Measurements from ENCODE around the gene COX6B2.
"Not testable (repeated sequence)": the region's sequence is repeated elsewhere in the genome, so short reads cannot be mapped to it uniquely, and the experiment has no call there.

COX6B2 gene, protein sequence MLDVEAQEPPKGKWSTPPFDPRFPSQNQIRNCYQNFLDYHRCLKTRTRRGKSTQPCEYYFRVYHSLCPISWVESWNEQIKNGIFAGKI

DNA sequence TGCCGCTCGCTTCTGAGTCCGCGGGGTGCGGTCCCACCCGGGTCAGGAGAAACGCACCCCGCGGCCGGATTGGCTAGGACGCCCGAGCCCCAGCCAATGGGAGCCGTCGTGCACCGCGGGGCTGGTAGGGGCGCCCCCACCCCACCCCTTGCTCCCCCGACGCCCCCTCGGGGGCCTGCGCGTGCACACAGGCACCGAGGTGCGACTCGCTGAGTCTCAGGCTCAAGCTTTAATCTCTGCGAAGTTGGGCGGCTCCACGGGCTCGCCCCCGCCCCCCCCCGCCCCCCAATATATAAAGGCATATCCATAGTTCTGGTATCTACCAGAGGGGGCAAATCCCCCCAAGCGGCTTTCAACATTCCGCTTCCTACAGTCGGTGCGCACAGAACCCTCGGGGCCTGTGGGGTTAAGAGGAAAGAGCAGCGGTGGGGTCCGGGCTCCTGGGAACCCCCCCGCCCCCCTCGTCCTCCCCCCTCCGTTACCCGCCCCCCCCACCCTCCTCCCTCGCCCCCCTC lies at the start of gene COX6B2:
TSS of gene COX6B2 (minus strand) at position 22 of the 515 bp plus-strand sequence. CDS start 198 bp downstream, outside the sequence.
- DNase-seq (ENCODE audit: low spot score), result no peak

GRCh38 chr19:55402509-55402908 lies 48.0 kb upstream of the COX6B2 start:
- no peak for DNase-seq (ENCODE audit: low spot score)

- not testable (repeated sequence) for DNase-seq (ENCODE audit: low spot score)
Observed at GRCh38 chr19:55401390-55401789, 46.9 kb upstream of the COX6B2 start.

DNA sequence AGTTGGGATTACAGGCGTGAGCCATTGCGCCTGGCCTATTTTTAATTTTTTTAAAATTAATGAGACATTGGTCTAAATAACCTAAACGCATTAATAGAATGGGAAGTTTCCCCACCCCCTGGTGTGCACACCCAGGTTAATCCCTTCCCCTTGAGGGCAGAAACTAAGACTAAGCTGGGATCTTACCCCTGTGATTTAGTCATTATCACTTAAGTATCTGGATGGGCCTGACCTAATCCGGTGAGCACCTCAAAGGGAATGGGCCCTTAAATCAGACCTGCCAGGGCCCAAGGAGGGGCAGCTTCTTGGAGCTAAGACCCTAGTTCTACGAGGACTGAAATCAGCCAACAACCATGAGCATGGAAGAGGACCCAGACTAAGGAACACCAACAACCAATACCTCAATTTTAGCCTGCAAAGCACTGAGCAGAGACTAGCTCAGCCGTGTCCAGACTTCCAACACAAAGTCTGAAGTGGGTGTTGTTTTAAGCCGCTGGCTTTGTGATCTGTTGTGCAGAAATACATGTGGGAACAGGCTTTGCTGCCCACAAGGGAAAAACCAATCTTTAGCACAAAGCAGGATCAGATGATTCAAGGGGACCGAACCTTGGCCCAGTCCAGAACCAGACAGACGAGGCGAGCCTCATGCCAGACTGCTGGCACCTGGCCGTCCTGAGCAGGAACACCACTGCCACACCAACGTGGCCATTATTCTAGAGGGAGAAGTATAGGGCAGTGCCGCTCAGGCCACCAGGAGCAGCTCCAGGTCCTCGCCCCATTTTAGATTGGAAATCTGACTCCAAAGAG lies 46.0 kb upstream of the COX6B2 start:
- DNase-seq (ENCODE audit: low spot score), result no peak

DNA sequence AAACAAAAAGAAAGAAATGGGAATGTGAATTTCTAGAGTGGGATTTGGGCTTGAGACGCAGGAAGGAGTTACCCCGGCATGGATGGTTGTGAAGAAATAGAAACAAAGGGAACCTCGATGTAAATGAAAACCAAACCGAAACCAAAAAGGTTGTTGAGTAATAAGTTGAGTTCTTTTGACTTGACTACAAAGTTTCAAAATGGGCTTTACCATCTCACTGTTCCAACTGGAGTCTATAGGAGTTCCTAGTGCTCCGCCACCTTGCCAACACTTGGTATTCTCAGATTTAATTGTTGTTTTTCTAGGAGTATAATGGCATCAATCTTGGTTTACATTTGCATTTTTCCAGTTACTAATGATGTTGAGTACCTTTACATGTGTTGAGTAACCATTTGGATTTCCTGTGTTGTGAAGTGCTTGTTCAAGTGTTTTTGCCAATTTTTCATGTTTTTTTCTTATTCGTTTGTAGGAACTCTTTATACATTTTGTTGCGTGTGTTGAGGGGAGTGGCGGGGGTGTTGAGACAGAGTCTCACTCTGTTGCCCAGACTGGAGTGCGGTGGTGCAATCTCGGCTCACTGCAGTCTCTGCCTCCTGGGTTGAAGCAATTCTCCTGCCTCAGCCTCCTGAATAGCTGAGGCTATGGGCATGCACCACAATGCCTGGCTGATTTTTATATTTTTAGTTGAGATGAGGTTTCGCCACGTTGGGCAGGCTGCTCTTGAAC lies 43.8 kb upstream of the COX6B2 start:
- no peak for DNase-seq (ENCODE audit: low spot score)

DNA sequence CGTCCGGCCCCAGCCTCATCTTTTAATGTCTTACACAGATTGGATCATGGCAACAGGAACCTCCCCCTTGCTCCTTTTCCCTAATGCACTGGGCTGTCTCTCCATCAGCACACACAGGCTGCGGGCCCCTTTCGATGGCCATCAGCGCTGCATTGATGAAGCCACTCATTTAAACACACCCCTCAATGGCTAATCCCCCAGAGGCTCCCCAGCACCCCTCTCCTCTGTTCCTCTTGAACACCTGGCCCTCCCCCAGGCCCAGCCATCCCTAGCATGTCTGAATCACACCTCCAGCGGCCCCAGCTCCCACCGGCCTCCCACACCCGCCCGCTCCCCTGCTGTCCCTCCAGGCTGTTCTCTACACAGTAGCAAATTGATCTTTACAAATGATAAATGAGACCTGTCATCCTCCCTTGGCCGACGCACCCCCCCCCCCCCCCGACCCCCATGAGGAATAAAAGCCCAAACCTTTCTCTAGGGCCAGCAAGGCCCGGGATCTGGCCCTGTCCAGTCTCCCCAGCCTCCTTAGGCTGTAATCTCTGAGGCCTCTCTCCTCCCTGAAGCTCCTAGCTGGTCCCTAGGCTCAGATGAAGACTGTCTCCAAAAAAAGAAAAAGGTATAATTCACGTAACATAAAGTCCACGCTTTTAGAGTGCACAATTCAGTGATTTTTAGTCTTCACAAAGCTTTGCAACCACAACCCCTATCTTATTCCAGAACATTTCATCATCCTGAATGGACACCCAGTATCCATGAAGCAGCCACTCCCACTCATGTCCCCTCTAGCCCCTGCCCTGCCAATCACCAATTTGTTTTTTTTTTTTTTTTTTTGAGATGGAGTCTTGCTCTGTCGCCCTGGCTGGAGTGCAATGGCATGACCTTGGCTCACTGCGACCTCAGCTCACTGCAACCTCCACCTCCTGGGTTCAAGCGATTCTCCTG lies 38.6 kb upstream of the COX6B2 start:
- DNase-seq (ENCODE audit: low spot score), result no peak

DNA sequence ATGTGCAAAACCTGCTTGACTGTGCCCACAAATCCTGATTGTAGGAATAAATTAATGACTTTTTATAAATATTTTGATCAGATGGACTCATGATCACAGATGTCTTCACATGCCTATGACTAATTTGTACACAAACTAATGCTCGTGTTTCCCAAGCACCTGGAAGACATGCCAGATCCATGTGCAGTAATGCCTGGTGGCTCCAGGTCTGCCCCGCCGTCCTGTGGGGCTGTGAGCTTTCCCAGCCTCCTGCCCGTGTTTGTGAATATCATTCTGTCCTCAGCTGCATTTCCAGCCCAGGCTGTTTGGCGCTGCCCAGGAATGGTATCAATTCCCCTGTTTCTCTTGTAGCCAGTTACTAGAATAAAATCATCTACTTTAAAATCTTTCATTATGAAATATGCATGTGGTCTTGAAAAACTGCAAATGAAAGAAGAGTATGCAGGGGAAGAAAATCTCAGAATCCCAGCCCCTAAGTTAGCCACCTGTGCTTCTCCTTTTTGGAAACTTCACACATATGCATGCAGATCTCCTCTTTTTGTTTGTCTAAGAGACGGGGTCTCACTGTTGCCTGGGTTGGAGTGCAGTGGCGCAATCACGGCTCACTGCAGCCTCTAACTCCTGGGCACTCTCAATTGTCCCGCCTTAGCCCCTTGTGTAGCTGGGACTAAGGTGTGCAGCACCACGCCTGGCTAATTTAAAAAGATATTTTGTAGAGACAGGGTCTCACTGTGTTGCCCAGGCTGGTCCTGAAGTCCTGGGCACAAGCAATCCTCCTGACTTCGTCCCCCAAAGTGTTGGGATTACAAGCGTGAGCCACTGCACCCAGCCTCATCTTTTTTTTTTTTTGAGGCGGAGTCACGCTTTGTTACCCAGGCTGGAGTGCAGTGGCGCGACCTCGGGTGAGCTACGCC lies 37.4 kb upstream of the COX6B2 start:
- DNase-seq (ENCODE audit: low spot score), result no peak

- DNase-seq (ENCODE audit: low spot score), result no peak
Observed at GRCh38 chr19:55391191-55391670, 36.7 kb upstream of the COX6B2 start.

DNA sequence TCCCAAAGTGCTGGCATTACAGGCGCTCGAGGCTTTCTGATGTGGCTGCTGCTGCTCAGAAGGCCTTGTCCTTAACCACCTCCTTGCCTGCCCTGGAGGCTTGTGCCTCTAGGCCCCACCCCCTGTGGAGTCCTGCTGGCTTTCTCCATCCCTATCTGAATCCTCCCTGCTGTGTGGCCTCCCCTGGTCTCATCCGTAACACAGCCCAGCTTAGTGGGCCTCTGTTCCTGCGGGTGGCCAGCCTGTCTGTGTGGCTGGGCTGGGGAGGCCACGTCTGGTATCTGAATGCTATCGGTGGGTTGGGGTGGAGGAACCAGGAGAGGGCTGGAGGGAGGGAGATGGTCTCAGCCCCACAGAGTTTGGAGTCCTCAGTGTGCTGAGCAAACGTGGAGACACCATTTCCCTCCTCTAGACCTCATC lies 36.0 kb upstream of the COX6B2 start:
- DNase-seq (ENCODE audit: low spot score), result no peak

GRCh38 chr19:55389386-55390317 lies 35.1 kb upstream of the COX6B2 start:
- no peak for DNase-seq (ENCODE audit: low spot score)

DNA sequence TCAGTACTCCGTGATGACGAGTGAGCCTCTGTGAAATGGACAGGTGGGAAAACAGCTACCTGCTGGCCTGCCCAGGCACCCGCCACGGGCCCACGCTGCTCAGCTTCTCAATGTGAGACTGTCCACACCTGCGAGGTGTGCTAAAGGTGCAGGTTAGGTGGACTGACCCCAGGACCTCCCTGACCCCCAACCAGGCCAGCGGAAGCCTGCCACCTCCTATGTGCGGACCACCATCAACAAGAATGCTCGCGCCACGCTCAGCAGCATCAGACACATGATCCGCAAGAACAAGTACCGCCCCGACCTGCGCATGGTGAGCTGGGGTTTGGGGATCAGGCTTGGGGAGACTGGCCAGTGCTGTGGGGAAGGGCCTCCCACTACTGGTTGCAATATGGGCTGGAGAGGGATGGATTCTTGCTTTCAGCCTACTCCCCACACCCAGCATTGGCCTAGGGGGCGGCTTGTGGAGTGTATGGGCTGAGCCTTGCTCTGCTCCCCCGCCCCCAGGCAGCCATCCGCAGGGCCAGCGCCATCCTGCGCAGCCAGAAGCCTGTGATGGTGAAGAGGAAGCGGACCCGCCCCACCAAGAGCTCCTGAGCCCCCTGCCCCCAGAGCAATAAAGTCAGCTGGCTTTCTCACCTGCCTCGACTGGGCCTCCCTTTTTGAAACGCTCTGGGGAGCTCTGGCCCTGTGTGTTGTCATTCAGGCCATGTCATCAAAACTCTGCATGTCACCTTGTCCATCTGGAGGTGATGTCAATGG lies 33.4 kb upstream of the COX6B2 start:
- no peak for DNase-seq (ENCODE audit: low spot score)

DNA sequence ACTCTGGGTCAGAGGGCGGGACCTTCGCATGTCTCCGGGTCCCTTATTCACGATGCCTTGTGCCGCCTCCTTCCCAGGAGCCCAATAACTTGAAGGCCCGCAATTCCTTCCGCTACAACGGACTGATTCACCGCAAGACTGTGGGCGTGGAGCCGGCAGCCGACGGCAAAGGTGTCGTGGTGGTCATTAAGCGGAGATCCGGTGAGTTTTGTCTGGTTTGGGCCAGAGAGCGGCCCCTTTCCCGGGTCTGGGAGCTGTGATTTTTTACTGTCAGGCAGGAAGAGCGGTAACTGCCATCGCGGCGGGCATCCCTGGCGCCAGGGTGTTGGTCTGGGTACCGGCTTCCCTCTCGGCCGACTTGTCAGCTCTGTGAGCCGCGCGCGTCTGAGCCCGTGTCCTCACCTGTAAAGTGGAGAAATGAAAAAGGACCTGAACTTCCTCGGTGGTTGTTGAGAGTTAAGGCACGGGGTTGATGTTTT lies 32.0 kb upstream of the COX6B2 start:
- DNase-seq (ENCODE audit: low spot score), result no peak

DNA sequence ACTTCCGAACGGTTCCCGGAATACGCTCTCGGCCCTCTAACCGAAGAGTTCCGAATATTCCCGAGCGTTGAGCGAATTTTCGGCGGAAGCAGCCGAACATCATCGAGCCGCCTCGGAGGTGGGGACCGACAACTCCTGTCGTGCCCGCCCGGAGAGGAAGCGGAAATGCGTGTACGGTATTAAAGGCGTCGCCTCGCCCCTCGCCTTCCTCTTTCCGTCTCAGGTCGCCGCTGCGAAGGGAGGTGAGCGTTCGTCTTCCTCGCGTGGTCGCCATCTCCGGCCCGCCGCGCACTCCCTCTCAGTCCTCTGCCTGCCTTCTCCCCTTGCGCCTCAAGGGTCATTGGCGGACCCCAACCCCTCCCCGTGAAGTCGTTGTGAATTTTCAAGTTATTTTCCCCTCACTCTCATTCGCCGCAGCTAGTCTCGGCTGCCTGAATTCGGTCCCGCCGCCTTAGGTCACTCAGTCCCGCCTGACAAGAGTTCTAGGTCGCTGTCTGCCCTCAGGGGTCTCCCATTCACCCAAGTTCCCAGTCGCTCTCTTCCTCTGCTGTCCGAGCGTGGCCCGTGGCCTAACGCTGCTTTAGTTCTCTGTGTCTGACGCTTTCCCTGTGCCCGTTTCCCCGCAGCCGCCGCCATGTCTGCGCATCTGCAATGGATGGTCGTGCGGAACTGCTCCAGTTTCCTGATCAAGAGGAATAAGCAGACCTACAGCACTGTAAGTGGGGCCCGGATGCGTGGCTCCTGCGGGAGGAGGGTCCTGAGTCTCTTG lies 31.4 kb upstream of the COX6B2 start, which contains the start of gene RPL28:
TSS of gene RPL28 (plus strand) at position 209 of the 769 bp plus-strand sequence. CDS start at position 635, 426 bp downstream.
- peak; percentile 93 for DNase-seq (ENCODE audit: low spot score)

DNA sequence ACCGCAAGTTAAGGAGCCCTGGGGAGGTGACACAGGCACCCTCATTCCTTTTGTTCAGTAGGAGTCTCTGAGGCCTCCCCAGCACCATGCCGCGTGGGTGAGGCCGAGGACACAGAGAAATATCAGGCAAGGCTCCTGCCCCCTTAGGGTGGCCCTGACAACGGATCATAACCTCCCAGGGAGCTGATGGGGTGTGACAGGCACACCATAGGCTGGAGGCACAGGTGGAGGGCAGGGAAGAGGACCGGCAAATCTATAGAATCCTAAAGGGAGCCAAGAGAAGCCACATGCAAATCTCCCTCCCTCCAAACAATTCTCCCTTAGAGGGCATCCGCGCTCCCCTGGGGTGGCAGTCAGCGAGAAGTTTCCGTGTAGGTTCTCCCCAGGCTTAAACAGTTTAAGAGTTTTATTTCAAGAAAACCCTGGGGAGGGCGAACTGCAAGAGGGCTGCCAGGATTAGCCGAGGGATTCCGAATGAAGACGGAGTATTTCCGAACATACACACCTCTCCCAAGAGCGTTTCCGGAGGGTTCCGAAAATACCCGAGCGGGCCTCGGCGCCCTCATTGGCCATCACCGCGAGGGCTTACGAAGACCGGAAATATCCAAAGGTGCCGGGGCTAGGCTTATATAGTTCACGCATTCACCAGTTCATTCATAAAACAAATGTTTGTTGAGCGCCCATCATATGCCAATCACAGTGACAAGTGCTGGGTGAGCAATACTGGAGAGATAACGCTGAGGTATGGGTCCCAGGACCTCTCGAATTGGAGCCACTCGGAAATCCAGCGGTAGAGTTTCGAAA lies 30.6 kb upstream of the COX6B2 start:
- peak; percentile 91 for DNase-seq (ENCODE audit: low spot score)

DNA sequence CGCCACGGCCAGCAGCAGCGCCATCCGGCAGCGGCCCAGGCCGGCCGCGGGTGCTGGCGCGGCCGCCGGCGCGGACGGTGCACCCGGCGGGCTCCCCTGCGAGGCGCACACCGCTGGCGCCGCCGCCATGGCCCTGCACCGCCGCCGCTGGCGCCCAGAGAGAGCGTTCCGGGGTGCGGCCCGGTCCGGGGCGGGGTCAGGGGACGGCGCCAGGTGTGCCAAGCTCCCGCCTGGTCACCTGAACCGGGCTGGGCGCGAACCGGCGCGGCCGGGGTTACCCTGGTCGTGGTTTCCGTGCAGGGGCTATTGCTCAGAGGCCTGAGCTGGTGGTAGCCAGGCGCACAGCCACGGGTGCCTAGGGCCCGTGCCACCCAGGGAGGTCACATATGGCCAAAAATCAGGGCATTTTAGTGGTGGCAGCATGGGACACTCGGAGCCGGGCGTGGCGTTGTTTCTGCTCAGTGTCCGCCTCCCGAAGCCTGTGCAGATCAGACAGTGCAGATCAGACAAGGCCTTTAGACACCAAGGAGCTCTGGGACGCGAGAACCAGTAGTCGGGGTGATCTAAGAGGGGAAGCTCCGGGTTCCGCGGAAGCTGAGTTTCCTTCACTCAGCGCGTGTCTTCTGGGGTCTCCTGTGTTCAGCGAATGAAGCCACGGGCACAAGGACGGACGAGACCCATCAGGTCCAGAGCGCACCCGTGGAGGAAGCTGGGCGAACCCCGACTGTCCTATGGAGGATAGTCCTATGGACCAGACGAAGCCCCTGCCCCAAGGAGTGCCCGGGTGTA lies 29.8 kb upstream of the COX6B2 start, which contains the start of gene TMEM238:
TSS of gene TMEM238 (minus strand) at position 162 of the 789 bp plus-strand sequence. CDS start at position 129, 33 bp downstream.
- DNase-seq (ENCODE audit: low spot score), result no peak

Measured in hepatic stellate cell (primary cell).